ENCODE results near the gene TCF21. TPM values are rescaled to one million over a fixed set of nuclear protein-coding genes. Genes with fewer than 3 reads are reported as not detected.
"Not testable (repeated sequence)": the region's sequence is repeated elsewhere in the genome, so short reads cannot be mapped to it uniquely, and the experiment has no call there.

TCF21 gene
- total RNA-seq, 2 donors from 2014 or later, result 4.9 to 9.7 TPM

DNA sequence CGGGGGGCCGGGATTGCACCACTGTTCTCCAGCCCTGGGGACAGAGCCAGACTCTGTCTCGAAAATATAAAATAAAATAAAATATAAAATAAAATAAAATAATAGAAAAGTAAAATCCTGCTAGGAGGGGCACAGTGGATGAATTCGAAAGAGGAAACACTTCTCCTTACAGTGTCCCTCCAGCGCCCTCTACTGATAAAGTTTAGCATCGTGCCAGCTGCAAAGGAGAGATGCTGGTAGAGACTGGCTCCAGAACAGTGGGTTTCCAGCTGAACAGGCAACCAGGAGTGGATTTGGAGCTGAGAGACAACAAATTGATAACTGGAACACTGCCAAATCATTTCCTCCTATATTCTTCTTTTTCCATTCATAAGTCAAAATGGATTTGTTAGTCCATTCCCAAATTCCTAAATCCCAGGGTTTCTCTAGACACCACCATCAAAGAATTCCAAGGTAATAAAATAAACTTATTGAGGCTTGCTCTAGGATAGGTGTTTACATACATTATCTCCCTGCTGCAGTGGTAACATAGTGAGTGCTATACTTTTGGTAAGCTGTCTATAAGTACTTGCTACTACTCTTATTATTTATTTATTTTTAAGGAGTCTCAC is 32.4 kb downstream of the TCF21 start:
- Histone ChIP-seq H3K4me3 (no peak overlapping the region), H3K36me3 (no peaks in the 10 kb centered on the region), H3K4me1 (replicated peaks) (no peaks in the 10 kb centered on the region), H3K9me3 (no peaks in the 10 kb centered on the region), H3K27me3 (replicated peaks; ENCODE audit: insufficient read depth) (no peaks in the 10 kb centered on the region), H3K27ac (no peak overlapping the region)
- DNase-seq (ENCODE audit: low spot score), result peak; percentile 63
- TF ChIP-seq CTCF (IDR thresholded peaks at IDR 0.05), result peak; percentile 28 to 60 (median 52)
- TF ChIP-seq POLR2AphosphoS5 (IDR thresholded peaks at IDR 0.05), result no peak
- intact Hi-C loops (cut with DNase I), result loop anchor here (2.0 to 10.0 kb wide), 4 partner anchors 51 to 957 kb away; no protein-coding TSS in a partner anchor
- whole genome bisulfite sequencing, result 22% methylated on average over 6 of the region's 6 CpGs

- intact Hi-C loops (cut with DNase I), result loop anchor here (1.0 to 10.0 kb wide), 4 partner anchors 48 to 959 kb away; no protein-coding TSS in a partner anchor
- Histone ChIP-seq H3K27me3 (replicated peaks; ENCODE audit: insufficient read depth) (no peaks in the 10 kb centered on the region), H3K4me3 (no peak overlapping the region), H3K9me3 (no peaks in the 10 kb centered on the region), H3K27ac (no peak overlapping the region), H3K36me3 (no peaks in the 10 kb centered on the region), H3K4me1 (replicated peaks) (no peaks in the 10 kb centered on the region)
- peak; percentile 76 for DNase-seq (ENCODE audit: low spot score)
- TF ChIP-seq POLR2A (IDR thresholded peaks at IDR 0.05) (no peak), POLR2AphosphoS5 (IDR thresholded peaks at IDR 0.05) (peak; percentile 53), CTCF (IDR thresholded peaks at IDR 0.05) (peak; percentile 49 to 90 (median 82))
- WGBS, result 33% methylated on average over 6 of the region's 6 CpGs
Measured at GRCh38 chr6:133923938-133924593, 35.2 kb downstream of the TCF21 start.

- H3K27me3 ChIP-seq (replicated peaks; ENCODE audit: insufficient read depth); H3K9me3 ChIP-seq; DNase-seq (ENCODE audit: low spot score); H3K36me3 ChIP-seq; intact Hi-C loops (cut with DNase I); H3K4me1 ChIP-seq (replicated peaks); H3K4me3 ChIP-seq; H3K27ac ChIP-seq: not testable (repeated sequence)
- WGBS, result 74% methylated on average over 6 of the region's 6 CpGs
Measured at GRCh38 chr6:133931221-133931620, 42.3 kb downstream of the TCF21 start.

DNA sequence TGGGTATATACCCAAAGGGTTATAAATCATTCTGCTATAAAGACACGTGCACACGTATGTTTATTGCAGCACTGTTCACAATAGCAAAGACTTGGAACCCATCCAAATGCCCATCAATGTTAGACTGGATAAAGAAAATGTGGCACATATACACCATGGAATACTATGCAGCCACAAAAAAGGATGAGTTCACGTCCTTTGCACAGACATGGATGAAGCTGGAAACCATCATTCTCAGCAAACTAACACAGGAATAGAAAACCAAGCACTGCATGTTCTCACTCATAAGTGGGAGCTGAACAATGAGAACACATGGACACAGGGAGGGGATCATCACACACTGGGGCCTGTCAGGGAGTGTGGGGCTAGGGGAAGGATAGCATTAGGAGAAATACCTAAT is 47.4 kb downstream of the TCF21 start:
- H3K27me3 ChIP-seq (replicated peaks; ENCODE audit: insufficient read depth); DNase-seq (ENCODE audit: low spot score); H3K4me1 ChIP-seq (replicated peaks); H3K4me3 ChIP-seq; H3K9me3 ChIP-seq; H3K36me3 ChIP-seq; H3K27ac ChIP-seq; intact Hi-C loops (cut with DNase I): not testable (repeated sequence)
- 76% methylated on average over 3 of the region's 3 CpGs for WGBS

DNA sequence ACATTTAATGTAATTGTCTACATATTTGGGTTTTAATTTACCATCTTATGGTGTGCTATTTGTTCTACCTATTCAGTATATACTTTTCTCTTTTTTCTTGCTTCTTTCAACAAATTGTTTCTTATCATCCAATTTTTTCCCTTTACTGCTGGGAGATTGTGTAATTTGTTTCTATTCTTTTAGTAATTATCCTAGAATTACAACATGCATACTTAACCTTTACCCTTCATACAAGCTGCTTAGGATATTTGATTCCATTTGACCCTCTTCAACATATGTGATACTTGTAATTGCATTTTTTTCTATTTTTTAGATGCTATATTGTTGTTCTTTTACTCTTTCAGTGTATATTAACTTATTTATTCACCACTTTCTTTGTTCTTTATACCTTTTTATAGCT is 49.0 kb downstream of the TCF21 start:
- no peak for DNase-seq (ENCODE audit: low spot score)
- H3K36me3 ChIP-seq, result no peaks in the 10 kb centered on the region
- no peaks in the 10 kb centered on the region for H3K27me3 ChIP-seq (replicated peaks; ENCODE audit: insufficient read depth)
- H3K9me3 ChIP-seq, result no peaks in the 10 kb centered on the region
- H3K4me3 ChIP-seq, result no peak overlapping the region
- TF ChIP-seq POLR2A (IDR thresholded peaks at IDR 0.05) (no peak), POLR2AphosphoS5 (IDR thresholded peaks at IDR 0.05) (no peak), CTCF (IDR thresholded peaks at IDR 0.05) (no peak)
- no peak overlapping the region for H3K27ac ChIP-seq
- H3K4me1 ChIP-seq (replicated peaks), result no peaks in the 10 kb centered on the region
- intact Hi-C loops (cut with DNase I), result no loop called here

DNA sequence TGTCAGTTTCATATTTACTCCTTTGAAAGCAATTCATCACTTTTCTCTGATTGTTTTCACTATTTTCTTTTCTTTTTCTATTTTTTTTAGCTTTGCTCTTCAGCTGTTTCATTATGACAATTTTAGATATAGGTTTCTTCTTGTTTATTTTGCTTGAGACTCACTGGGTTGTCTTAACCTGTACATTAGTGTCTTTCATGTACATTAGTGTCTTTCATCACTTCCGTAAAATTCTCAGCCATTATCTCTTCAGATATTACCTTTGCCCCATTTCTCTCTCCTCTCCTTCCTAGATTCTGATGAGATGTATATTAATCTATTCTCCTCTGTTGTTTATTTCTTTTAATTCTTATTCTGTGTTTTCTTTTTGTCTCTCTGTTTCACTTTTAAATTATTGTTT is 49.6 kb downstream of the TCF21 start:
- intact Hi-C loops (cut with DNase I), result no loop called here
- H3K4me1 ChIP-seq (replicated peaks), result no peaks in the 10 kb centered on the region
- WGBS, result 98% methylated on average over 1 of the region's 1 CpG

More for the DNA sequence above, 49.6 kb downstream of the TCF21 start:
- H3K4me3 ChIP-seq, result no peak overlapping the region
- no peaks in the 10 kb centered on the region for H3K9me3 ChIP-seq
- TF ChIP-seq POLR2A (IDR thresholded peaks at IDR 0.05) (no peak), POLR2AphosphoS5 (IDR thresholded peaks at IDR 0.05) (no peak), CTCF (IDR thresholded peaks at IDR 0.05) (no peak)
- no peak overlapping the region for H3K27ac ChIP-seq
- no peak for DNase-seq (ENCODE audit: low spot score)
- H3K36me3 ChIP-seq, result no peaks in the 10 kb centered on the region
- no peaks in the 10 kb centered on the region for H3K27me3 ChIP-seq (replicated peaks; ENCODE audit: insufficient read depth)
